HG03575 (cell line): Measurements from ENCODE around the gene NPRL2.

Experiments used
- ATAC-seq: cut with Tn5 transposase; IDR thresholded peaks from one replicate; pipeline ENCODE4 v1.9.1; 2021; ENCODE audit not compliant: unreplicated experiment, insufficient number of reproducible peaks, low FRiP score; ENCODE audit errors: extremely low read depth

The NPRL2 gene

DNA sequence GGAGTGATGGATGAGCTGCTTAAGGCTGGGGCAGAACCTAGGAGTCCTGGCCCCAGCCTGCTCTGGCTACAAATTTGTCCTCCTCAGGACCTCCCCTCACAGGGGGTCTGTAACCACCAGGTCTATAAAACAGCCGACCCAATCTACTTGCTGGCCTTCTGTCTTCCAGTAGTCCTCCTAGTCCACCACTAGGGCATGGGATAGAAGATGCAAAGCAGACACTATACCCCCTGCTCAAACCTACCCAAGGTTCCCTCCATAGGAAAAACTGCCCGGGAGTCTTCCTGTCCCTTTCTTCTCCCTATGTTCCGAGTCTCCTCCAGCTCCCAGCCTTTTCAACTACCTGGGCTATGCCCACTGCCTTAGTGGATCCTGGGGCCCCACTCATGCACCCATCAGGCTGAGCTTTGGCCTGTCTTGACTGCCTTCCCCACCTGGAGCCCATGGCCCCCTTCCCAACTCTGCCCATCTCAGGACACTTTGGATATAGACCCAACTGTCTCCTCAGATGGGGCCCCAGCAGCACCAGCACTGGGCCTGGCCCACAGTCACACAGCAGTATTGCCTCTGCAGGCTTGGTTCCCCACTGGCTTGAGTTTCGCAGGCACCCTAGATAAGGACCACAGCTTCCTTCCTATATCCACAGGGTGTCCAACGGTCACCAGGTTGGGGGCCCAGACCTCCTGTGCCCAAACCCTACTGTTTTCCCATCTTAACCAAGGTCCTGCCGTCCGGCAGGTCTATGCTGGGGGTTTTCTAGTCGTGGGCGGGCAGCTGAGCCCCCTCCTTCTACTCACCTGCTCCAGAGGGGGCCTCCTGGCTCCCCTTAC, 52.5 kb downstream of the NPRL2 start:
- no peak for ATAC-seq

DNA sequence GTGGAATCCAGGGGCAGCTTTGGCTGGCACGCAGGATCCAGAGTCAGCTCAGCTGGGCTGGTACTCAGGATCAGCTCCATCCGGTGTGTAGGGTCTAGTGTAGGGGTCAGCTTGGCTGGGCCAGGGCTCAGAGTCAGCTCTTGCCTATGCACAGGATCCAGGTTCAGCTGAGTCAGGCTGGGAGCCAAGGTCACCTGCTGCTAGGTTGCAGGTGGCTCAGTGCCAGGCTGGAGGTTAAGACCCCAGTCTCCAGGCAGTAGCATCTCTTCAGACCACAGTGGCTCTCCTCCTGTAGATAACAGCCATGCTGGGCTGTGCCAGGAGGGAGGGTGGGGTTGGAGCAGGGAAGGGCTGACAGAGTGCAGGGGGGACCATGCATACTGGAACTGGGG, 53.2 kb downstream of the NPRL2 start:
- no peak for ATAC-seq
